ENCODE results near the gene CIAO2B.

CIAO2B gene

GRCh38 chr16:66886321-66886720, 47.9 kb downstream of the CIAO2B start:
- no peak for DNase-seq (ENCODE audit: low read depth)

GRCh38 chr16:66885491-66885890, 48.7 kb downstream of the CIAO2B start:
- DNase-seq (ENCODE audit: low read depth): no peak

- no peak for DNase-seq (ENCODE audit: low read depth)
Observed at GRCh38 chr16:66882702-66883101, 51.5 kb downstream of the CIAO2B start.
